ENCODE results near the gene RNASEH2C.

- TF ChIP-seq CTCF (IDR thresholded peaks at IDR 0.05; ENCODE audit: low read length) (no peak), EZH2 (optimal IDR thresholded peaks at IDR 0.05; ENCODE audit: low read depth, low read length) (no peak), EZH2phosphoT487 (IDR thresholded peaks at IDR 0.05; ENCODE audit: low read length) (no peak)
Observed at GRCh38 chr11:65696802-65697552, 23.6 kb downstream of the RNASEH2C start.

All from MM.1S (cell line).